GM23248 (cell line): ENCODE data around the gene NPSR1.

Experiments used
- EZH2 ChIP-seq: fragments of 200-600 bp; sonication (generic); IDR thresholded peaks from 2 replicates; pipeline ENCODE4 v1.6.1; 2018; ENCODE audit warnings: antibody characterized with exemption, mild to moderate bottlenecking; ENCODE audit not compliant: insufficient read depth, poor library complexity, severe bottlenecking
- EZH2phosphoT487 ChIP-seq: fragments of 200-600 bp; sonication (generic); IDR thresholded peaks from 2 replicates; pipeline ENCODE4 v1.6.1; 2018; ENCODE audit warnings: antibody characterized with exemption, moderate library complexity, mild to moderate bottlenecking, low read depth; ENCODE audit not compliant: insufficient read depth

- TF ChIP-seq EZH2phosphoT487 = no peak
- TF ChIP-seq EZH2 = no peak
These were observed 186.4 kb downstream of the NPSR1 start for GRCh38 chr7:34844406-34844805.
